ENCODE results near the gene INPP5F.
"Not testable (repeated sequence)": the region's sequence is repeated elsewhere in the genome, so short reads cannot be mapped to it uniquely, and the experiment has no call there.

The INPP5F gene

GRCh38 chr10:119707331-119707730 lies 18.5 kb upstream of the INPP5F start:
- DNase-seq: not testable (repeated sequence)

GRCh38 chr10:119710935-119711334 lies 14.9 kb upstream of the INPP5F start:
- DNase-seq: not testable (repeated sequence)

GRCh38 chr10:119713744-119714483 lies 11.9 kb upstream of the INPP5F start:
- DNase-seq: no peak

GRCh38 chr10:119714484-119714816 lies 11.4 kb upstream of the INPP5F start:
- DNase-seq: no peak

GRCh38 chr10:119715628-119716505 lies 10.0 kb upstream of the INPP5F start:
- DNase-seq: no peak

GRCh38 chr10:119723161-119723560 lies 2.7 kb upstream of the INPP5F start:
- DNase-seq: no peak

- DNase-seq: no peak
These were observed 2.2 kb upstream of the INPP5F start for GRCh38 chr10:119723624-119724023.

- no peak for DNase-seq
These were observed 995 bp upstream of the INPP5F start for GRCh38 chr10:119724593-119725516.

- no peak for DNase-seq
These were observed 378 bp upstream of the INPP5F start for GRCh38 chr10:119725517-119725827.

GRCh38 chr10:119726676-119727261 lies 919 bp downstream of the INPP5F start:
- no peak for DNase-seq

- no peak for DNase-seq
These were observed 2.4 kb downstream of the INPP5F start for GRCh38 chr10:119728172-119728800.

GRCh38 chr10:119734396-119735332 lies 8.8 kb downstream of the INPP5F start:
- DNase-seq: peak; percentile 26

GRCh38 chr10:119735451-119735850 lies 9.6 kb downstream of the INPP5F start:
- DNase-seq: no peak

GRCh38 chr10:119736220-119736619 lies 10.4 kb downstream of the INPP5F start:
- no peak for DNase-seq

- DNase-seq: no peak
These were observed 11.3 kb downstream of the INPP5F start for GRCh38 chr10:119737039-119737663.

GRCh38 chr10:119737823-119738222 lies 12.0 kb downstream of the INPP5F start:
- peak; percentile 74 for DNase-seq

GRCh38 chr10:119738962-119739361 lies 13.1 kb downstream of the INPP5F start:
- no peak for DNase-seq

- no peak for DNase-seq
These were observed 14.2 kb downstream of the INPP5F start for GRCh38 chr10:119740096-119740495.

- no peak for DNase-seq
These were observed 17.2 kb downstream of the INPP5F start for GRCh38 chr10:119742947-119743648.

GRCh38 chr10:119747940-119748339 lies 22.1 kb downstream of the INPP5F start:
- no peak for DNase-seq

All from NCI-H226 (cell line).